PFSK-1 (cell line): ENCODE data around the gene MTUS2.

Experiments used
- FOXP2 ChIP-seq: optimal IDR thresholded peaks from 2 replicates; pipeline ENCODE3; 2011; ENCODE audit warnings: borderline replicate concordance, control low read depth, inconsistent platforms; ENCODE audit not compliant: insufficient read depth; ENCODE audit errors: extremely low read length, extremely low read depth
- POLR2AphosphoS5 ChIP-seq: IDR thresholded peaks from 2 replicates; pipeline ENCODE4 v1.6.1; 2012; ENCODE audit warnings: low read depth, mild to moderate bottlenecking, control low read depth, low read length, moderate library complexity
- REST ChIP-seq, 2 experiments: IDR thresholded peaks; 2 replicates each; pipeline versions ENCODE4 v1.6.1 to v1.8.0; 2011 to 2012; ENCODE audit warnings: low read depth in 2 of 2, low read length in 2 of 2, control low read depth in 1 of 2, inconsistent platforms in 1 of 2, mild to moderate bottlenecking in 1 of 2, moderate library complexity in 1 of 2; ENCODE audit not compliant: insufficient read depth in 1 of 2
- SIN3A ChIP-seq: IDR thresholded peaks from 2 replicates; pipeline ENCODE4 v1.6.1; 2012; ENCODE audit warnings: mild to moderate bottlenecking, low read length, moderate library complexity, borderline replicate concordance; ENCODE audit not compliant: insufficient read depth
- TAF1 ChIP-seq: IDR thresholded peaks from 2 replicates; pipeline ENCODE4 v1.6.1; 2012; ENCODE audit warnings: low read length, control low read depth, borderline replicate concordance; ENCODE audit not compliant: insufficient read depth

Gene MTUS2

GRCh38 chr13:29318741-29319140 lies 498.6 kb downstream of the MTUS2 start:
- TF ChIP-seq POLR2AphosphoS5 (no peak), SIN3A (no peak), TAF1 (no peak)

GRCh38 chr13:29319451-29319850 lies 499.3 kb downstream of the MTUS2 start:
- TF ChIP-seq POLR2AphosphoS5 (no peak), TAF1 (no peak), REST (IDR thresholded peaks at IDR 0.05; ENCODE audit: insufficient read depth in 1 of 2, low read depth in 2 of 2, low read length in 2 of 2) (no peak), SIN3A (no peak), FOXP2 (no peak)

GRCh38 chr13:29323954-29324353 lies 503.8 kb downstream of the MTUS2 start:
- TF ChIP-seq FOXP2, result no peak
- TF ChIP-seq TAF1, result no peak
- TF ChIP-seq SIN3A, result no peak

GRCh38 chr13:29324601-29325000 lies 504.5 kb downstream of the MTUS2 start:
- TF ChIP-seq REST (IDR thresholded peaks at IDR 0.05; ENCODE audit: insufficient read depth in 1 of 2, low read depth in 2 of 2, low read length in 2 of 2), result no peak
- TF ChIP-seq POLR2AphosphoS5, result no peak
- TF ChIP-seq FOXP2, result no peak
- TF ChIP-seq SIN3A, result no peak
- no peak for TF ChIP-seq TAF1

- TF ChIP-seq POLR2AphosphoS5 (no peak), FOXP2 (no peak), TAF1 (no peak), SIN3A (no peak), REST (IDR thresholded peaks at IDR 0.05; ENCODE audit: insufficient read depth in 1 of 2, low read depth in 2 of 2, low read length in 2 of 2) (no peak)
Measured at GRCh38 chr13:29328501-29328900, 508.4 kb downstream of the MTUS2 start.

GRCh38 chr13:29336356-29336755 lies 516.2 kb downstream of the MTUS2 start:
- TF ChIP-seq TAF1, result no peak
- TF ChIP-seq POLR2AphosphoS5, result no peak
- TF ChIP-seq FOXP2, result no peak
- TF ChIP-seq SIN3A, result no peak
- TF ChIP-seq REST (IDR thresholded peaks at IDR 0.05; ENCODE audit: insufficient read depth in 1 of 2, low read depth in 2 of 2, low read length in 2 of 2), result no peak
